Retinal pigment epithelial cell (primary cell): ENCODE measurements around the gene CFAP20.
"Not testable (repeated sequence)": the region's sequence is repeated elsewhere in the genome, so short reads cannot be mapped to it uniquely, and the experiment has no call there.

Source experiments
- DNase-seq: peaks from one replicate; pipeline ENCODE4 v3.0.0-alpha.2; 2010; ENCODE audit warnings: low read depth
- H3K4me3 ChIP-seq: 2 replicates; pipeline ENCODE4 v1.5.1; 2011; ENCODE audit warnings: mild to moderate bottlenecking, low read length, control low read depth, moderate library complexity
- TF ChIP-seq, protein P1 (sequence below): conservative IDR thresholded peaks from 2 replicates; pipeline ENCODE4 v1.5.1; 2011; ENCODE audit warnings: low read depth, low read length, control low read depth, inconsistent platforms

The CFAP20 gene

DNA sequence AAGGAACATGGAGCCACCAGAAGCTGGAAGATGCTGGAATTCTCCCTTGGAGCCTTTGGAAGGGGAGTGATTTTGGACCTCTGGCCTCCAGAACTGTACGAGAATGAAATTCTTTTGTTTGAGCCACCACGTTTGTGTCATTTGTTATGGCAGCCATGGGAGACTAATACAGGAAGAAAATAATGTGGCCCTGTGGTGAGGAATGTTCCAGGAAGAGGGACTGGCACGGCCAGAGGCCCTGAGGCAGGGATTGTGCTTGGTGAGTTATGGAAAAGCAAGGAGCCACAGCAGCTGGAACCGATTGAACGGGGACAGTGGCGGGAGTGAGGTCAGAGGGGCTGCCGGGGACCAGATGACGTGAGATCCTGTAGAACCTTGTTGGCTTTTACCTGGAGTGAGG, 51.4 kb downstream of the CFAP20 start:
- no peak for DNase-seq
- TF ChIP-seq, protein P1, sequence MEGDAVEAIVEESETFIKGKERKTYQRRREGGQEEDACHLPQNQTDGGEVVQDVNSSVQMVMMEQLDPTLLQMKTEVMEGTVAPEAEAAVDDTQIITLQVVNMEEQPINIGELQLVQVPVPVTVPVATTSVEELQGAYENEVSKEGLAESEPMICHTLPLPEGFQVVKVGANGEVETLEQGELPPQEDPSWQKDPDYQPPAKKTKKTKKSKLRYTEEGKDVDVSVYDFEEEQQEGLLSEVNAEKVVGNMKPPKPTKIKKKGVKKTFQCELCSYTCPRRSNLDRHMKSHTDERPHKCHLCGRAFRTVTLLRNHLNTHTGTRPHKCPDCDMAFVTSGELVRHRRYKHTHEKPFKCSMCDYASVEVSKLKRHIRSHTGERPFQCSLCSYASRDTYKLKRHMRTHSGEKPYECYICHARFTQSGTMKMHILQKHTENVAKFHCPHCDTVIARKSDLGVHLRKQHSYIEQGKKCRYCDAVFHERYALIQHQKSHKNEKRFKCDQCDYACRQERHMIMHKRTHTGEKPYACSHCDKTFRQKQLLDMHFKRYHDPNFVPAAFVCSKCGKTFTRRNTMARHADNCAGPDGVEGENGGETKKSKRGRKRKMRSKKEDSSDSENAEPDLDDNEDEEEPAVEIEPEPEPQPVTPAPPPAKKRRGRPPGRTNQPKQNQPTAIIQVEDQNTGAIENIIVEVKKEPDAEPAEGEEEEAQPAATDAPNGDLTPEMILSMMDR = no peak
- no peak overlapping the region for H3K4me3 ChIP-seq

DNA sequence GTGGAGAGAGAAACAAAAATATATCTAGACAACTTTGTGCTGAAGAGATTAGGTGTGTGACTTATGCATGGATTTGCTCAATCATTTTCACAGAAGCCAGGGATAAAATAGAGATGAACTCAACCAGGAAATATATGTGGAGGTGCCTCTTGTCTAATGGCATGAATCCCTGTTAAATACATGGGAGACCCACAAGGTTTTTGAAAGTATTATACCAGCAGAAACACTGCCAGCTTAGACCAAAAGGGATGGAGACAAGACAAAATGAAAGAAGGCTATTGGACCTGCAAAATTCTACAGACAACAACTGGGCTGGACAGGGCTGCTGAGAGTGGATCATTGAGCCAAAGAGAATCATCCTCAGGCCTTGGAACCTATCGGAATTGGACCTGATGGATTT, 52.7 kb downstream of the CFAP20 start:
- TF ChIP-seq, protein P1 = no peak
- no peak overlapping the region for H3K4me3 ChIP-seq
- no peak for DNase-seq

DNA sequence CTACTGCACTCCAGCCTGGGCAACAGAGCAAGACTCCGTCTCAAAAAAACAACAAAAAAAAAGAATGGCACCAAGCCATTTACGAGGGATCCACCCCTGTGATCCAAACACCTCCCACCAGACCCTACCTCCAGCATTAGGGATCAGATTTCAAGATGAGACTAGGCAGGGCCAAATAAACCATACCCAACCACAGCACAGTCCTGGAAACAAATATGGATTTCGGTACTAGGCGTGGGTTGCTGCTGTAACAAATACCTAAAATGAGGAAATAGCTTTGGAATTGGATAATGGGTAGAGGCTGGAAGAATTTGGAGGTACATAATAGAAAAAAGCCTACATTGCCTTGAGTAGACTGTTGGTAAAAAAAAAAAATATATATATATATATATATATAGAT, 54.5 kb downstream of the CFAP20 start:
- TF ChIP-seq, protein P1 = no peak
- no peak overlapping the region for H3K4me3 ChIP-seq
- DNase-seq = no peak

DNA sequence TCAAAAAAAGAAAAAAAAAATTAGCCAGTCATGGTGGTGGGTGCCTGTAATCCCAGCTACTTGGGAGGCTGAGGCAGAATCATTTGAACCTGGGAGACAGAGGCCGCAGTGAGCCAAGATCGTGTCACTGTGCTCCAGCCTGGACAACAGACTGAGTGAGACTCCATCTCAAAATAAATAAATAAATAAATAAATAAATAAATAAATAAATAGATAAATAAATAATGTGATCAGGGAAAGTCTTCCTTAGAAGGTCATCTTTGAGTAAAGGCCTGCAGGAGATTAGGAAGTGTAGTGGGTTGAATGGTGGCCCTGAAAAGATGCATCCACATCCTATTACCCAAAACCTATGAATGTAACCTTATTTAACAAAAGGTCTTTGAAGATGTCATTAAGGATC, 56.1 kb downstream of the CFAP20 start:
- not testable (repeated sequence) for DNase-seq

DNA sequence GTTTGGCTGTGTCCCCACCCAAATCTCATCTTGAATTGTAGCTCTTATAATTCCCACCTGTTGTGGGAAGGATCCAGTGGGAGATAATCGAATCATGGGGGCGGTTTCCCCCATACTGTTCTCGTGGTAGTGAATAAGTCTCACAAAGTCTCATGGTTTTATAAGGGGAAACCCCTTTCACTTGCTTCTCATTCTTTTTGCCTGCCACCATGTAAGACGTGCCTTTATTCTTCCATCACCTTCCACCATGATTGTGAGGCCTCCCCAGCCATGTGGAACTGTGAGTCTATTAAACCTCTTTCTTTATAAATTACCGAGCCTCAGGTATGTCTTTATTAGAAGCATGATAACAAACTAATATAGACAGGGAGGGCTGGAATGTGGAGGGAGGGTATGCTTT, 57.0 kb downstream of the CFAP20 start:
- not testable (repeated sequence) for H3K4me3 ChIP-seq, DNase-seq

More for the DNA sequence above, 56.1 kb downstream of the CFAP20 start:
- H3K4me3 ChIP-seq = not testable (repeated sequence)

DNA sequence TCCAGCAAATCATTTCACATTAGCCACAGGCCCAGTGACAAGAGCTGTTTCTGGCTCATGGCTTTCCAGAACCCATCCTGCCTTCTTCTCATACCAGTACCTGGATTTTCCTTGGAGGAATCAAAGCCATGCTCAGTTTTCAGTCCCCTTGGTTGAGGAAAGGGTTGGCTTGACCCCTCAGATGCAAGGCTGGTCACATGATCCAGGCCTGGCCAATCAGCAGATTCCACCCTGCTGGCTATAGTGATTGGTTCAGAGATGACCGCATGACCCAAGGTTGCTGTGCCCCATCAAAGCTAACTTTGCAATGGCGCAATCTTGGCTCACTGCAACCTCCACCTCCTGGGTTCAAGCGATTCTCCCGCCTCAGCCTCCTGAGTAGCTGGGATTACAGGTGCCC, 58.6 kb downstream of the CFAP20 start:
- DNase-seq = no peak
- H3K4me3 ChIP-seq = no peak overlapping the region
- TF ChIP-seq, protein P1 = no peak
